Ascending aorta (tissue), 2 donors: ENCODE results near the gene PLA2G6. TPM values are rescaled to one million over a fixed set of nuclear protein-coding genes. Genes with fewer than 3 reads are reported as not detected.

Experiments used
- DNase-seq, 2 donors: peaks; one replicate each; pipeline ENCODE4 v3.0.0-alpha.2; 2019; ENCODE audit warnings: low spot score in 2 of 2
- H3K27ac ChIP-seq, 2 donors: fragments of 200-600 bp; sonication (generic); one replicate each; pipeline ENCODE4 v1.5.1; 2016 to 2017; ENCODE audit warnings: mild to moderate bottlenecking in 1 of 2
- H3K27me3 ChIP-seq: fragments of 200-600 bp; sonication (generic); one replicate; pipeline ENCODE4 v1.5.1; 2017
- H3K36me3 ChIP-seq, 2 donors: fragments of 200-600 bp; sonication (generic); one replicate each; pipeline ENCODE4 v1.5.1; 2016
- H3K4me1 ChIP-seq, 2 donors: fragments of 200-600 bp; sonication (generic); one replicate each; pipeline ENCODE4 v1.5.1; 2016 to 2017; ENCODE audit warnings: mild to moderate bottlenecking in 1 of 2
- H3K4me3 ChIP-seq, 2 donors: fragments of 200-600 bp; sonication (generic); one replicate each; pipeline ENCODE4 v1.5.1; 2016 to 2017; ENCODE audit warnings: mild to moderate bottlenecking in 1 of 2
- H3K9me3 ChIP-seq, 2 donors: fragments of 200-600 bp; sonication (generic); one replicate each; pipeline ENCODE4 v1.5.1; 2016
- CTCF ChIP-seq, 3 experiments: fragments of 200-600 bp in 2 of 3; fragments of 450-650 bp in 1 of 3; sonication (generic) in 2 of 3; IDR thresholded peaks; one replicate each; pipeline ENCODE4 v1.5.1; 2016 to 2019; ENCODE audit warnings: antibody characterized with exemption in 3 of 3, mild to moderate bottlenecking in 1 of 3, moderate library complexity in 1 of 3
- intact Hi-C: fragments of 100-400 bp; cut with DNase I; formaldehyde crosslinking; loops from one replicate; pipeline ENCODE4 v1.15.1; 2023
- total RNA-seq: library from RNA; depleted of rRNA; stranded (reverse); fragments of >200 nt; gene quantifications from one replicate; pipeline ENCODE4 v1.1.0, GENCODE V29; 2016

Gene PLA2G6
- total RNA-seq, 1 donor from 2014 or later, result 79.5 TPM

- Histone ChIP-seq H3K27ac (no peak overlapping the region), H3K36me3 (peaks cover 40% of the 10 kb centered on the region in 2 donors), H3K4me3 (no peak overlapping the region), H3K27me3 (no peaks in the 10 kb centered on the region), H3K4me1 (peaks cover 9 to 15% of the 10 kb centered on the region in 2 donors), H3K9me3 (no peaks in the 10 kb centered on the region)
- no peak for TF ChIP-seq CTCF (IDR thresholded peaks at IDR 0.05)
- DNase-seq, result no peak
- intact Hi-C loops, result no loop called here
These were observed 106.4 kb downstream of the PLA2G6 start for GRCh38 chr22:38075105-38075825.

GRCh38 chr22:38074181-38075104, 107.2 kb downstream of the PLA2G6 start:
- no peak for TF ChIP-seq CTCF (IDR thresholded peaks at IDR 0.05)
- Histone ChIP-seq H3K36me3 (peaks cover 40% of the 10 kb centered on the region in 2 donors), H3K27ac (no peak overlapping the region), H3K4me3 (no peak overlapping the region), H3K4me1 (peaks cover 14 to 20% of the 10 kb centered on the region in 2 donors), H3K27me3 (no peaks in the 10 kb centered on the region), H3K9me3 (no peaks in the 10 kb centered on the region)
- intact Hi-C loops, result no loop called here
- no peak for DNase-seq

GRCh38 chr22:38073150-38074130, 108.2 kb downstream of the PLA2G6 start:
- Histone ChIP-seq H3K36me3 (peaks cover 40% of the 10 kb centered on the region in 2 donors), H3K27ac (peak overlapping the region in 1 of 2 donors; percentile 94), H3K4me1 (peaks cover 21 to 27% of the 10 kb centered on the region in 2 donors), H3K27me3 (no peaks in the 10 kb centered on the region), H3K9me3 (no peaks in the 10 kb centered on the region), H3K4me3 (no peak overlapping the region)
- no peak for DNase-seq
- TF ChIP-seq CTCF (IDR thresholded peaks at IDR 0.05), result no peak
- intact Hi-C loops, result no loop called here

DNA sequence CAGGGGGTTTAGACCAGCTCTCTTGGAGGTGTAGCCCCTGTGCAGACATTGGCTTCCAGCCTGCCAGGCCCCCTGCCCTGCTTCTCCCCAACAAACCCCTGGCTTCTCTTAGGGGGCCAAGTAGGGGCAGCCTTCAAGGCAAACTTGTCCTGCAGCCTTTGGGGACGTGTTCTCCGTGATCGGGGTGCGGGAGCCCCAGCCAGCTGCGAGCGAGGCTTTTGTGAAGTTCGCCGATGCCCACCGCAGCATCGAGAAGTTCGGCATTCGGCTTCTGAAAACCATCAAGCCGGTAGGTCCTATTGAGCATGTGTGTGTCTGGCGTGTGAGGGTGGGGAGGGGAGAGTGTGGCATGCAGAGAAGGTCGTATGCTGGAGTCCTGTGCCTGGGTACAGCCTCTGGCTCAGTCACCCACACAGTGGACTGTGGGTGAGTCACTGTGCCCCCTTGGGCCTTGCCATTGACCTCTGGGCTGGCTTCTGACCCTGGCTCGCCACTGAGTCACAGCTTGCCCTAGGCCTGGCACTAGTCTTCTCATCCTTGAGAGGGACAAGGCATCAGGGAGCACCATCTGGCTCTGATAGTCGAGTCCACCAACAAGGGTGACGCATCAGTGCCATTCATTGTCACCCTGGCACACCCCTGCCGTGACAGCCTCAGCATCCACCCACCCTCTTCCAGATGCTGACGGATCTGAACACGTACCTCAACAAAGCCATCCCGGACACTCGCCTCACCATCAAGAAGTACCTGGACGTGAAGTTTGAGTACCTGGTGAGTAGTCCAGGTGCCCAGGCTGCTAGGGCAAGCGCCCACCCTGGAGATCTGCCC, 109.1 kb downstream of the PLA2G6 start:
- peaks cover 40 to 42% of the 10 kb centered on the region in 2 donors for H3K36me3 ChIP-seq
- peaks cover 30 to 36% of the 10 kb centered on the region in 2 donors for H3K4me1 ChIP-seq
- peak overlapping the region; percentile 94 to 97 for H3K27ac ChIP-seq
- no peaks in the 10 kb centered on the region for H3K27me3 ChIP-seq
- H3K4me3 ChIP-seq, result no peak overlapping the region
- no peaks in the 10 kb centered on the region for H3K9me3 ChIP-seq
- no peak for DNase-seq
- intact Hi-C loops, result no loop called here
- TF ChIP-seq CTCF (IDR thresholded peaks at IDR 0.05), result no peak
